ENCODE results near the gene CACNA1E. TPM values are rescaled to one million over a fixed set of nuclear protein-coding genes. Genes with fewer than 3 reads are reported as not detected.

The CACNA1E gene
- polyA plus RNA-seq, 4 donors = 0.07 to 0.46 TPM; not detected in 2

- DNase-seq (no peak), FAIRE-seq (no peak)
- WGBS, 3 donors = 74 to 86% (median 82%) methylated on average over 4 of the region's 4 CpGs
- H3K36me3 ChIP-seq (ENCODE audit: control insufficient read depth in 3 of 3, insufficient read depth in 2 of 3, low read depth in 1 of 3, low read length in 3 of 3) = peaks cover 0 to 2% (median 0%) of the 10 kb centered on the region in 3 donors
- no peak overlapping the region for H3K4me3 ChIP-seq (ENCODE audit: low read depth in 1 of 3, low read length in 3 of 3)
- no peak overlapping the region for H3K27ac ChIP-seq (ENCODE audit: low read depth in 1 of 3, low read length in 2 of 3)
- no peaks in the 10 kb centered on the region for H3K27me3 ChIP-seq (ENCODE audit: control insufficient read depth in 3 of 3, insufficient read depth in 3 of 3, low read length in 3 of 3)
- no peaks in the 10 kb centered on the region for H3K4me1 ChIP-seq (ENCODE audit: control insufficient read depth in 3 of 3, insufficient read depth in 2 of 3, low read depth in 1 of 3, low read length in 2 of 3)
- H3K9me3 ChIP-seq (ENCODE audit: control insufficient read depth in 2 of 2, insufficient read depth in 1 of 2, low read depth in 1 of 2, low read length in 1 of 2) = no peaks in the 10 kb centered on the region
These were observed 285.6 kb downstream of the CACNA1E start for GRCh38 chr1:181768930-181769280.

GRCh38 chr1:181769846-181770245 is 286.5 kb downstream of the CACNA1E start:
- H3K27ac ChIP-seq (ENCODE audit: low read depth in 1 of 3, low read length in 2 of 3) = no peak overlapping the region
- FAIRE-seq (no peak), DNase-seq (no peak)
- no peak overlapping the region for H3K4me3 ChIP-seq (ENCODE audit: low read depth in 1 of 3, low read length in 3 of 3)
- H3K27me3 ChIP-seq (ENCODE audit: control insufficient read depth in 3 of 3, insufficient read depth in 3 of 3, low read length in 3 of 3) = no peaks in the 10 kb centered on the region
- H3K4me1 ChIP-seq (ENCODE audit: control insufficient read depth in 3 of 3, insufficient read depth in 2 of 3, low read depth in 1 of 3, low read length in 2 of 3) = no peaks in the 10 kb centered on the region
- no peaks in the 10 kb centered on the region for H3K9me3 ChIP-seq (ENCODE audit: control insufficient read depth in 2 of 2, insufficient read depth in 1 of 2, low read depth in 1 of 2, low read length in 1 of 2)
- H3K36me3 ChIP-seq (ENCODE audit: control insufficient read depth in 3 of 3, insufficient read depth in 2 of 3, low read depth in 1 of 3, low read length in 3 of 3) = peaks cover 0 to 2% (median 0%) of the 10 kb centered on the region in 3 donors

GRCh38 chr1:181772714-181773113 is 289.4 kb downstream of the CACNA1E start:
- no peaks in the 10 kb centered on the region for H3K27me3 ChIP-seq (ENCODE audit: control insufficient read depth in 3 of 3, insufficient read depth in 3 of 3, low read length in 3 of 3)
- no peak for DNase-seq
- H3K27ac ChIP-seq (ENCODE audit: low read depth in 1 of 3, low read length in 2 of 3) = no peak overlapping the region
- 39 to 62% (median 56%) methylated on average over 1 of the region's 1 CpG for WGBS, 3 donors
- peaks cover 0 to 2% of the 10 kb centered on the region in 2 donors for H3K9me3 ChIP-seq (ENCODE audit: control insufficient read depth in 2 of 2, insufficient read depth in 1 of 2, low read depth in 1 of 2, low read length in 1 of 2)
- no peaks in the 10 kb centered on the region for H3K4me1 ChIP-seq (ENCODE audit: control insufficient read depth in 3 of 3, insufficient read depth in 2 of 3, low read depth in 1 of 3, low read length in 2 of 3)
- no peak overlapping the region for H3K4me3 ChIP-seq (ENCODE audit: low read depth in 1 of 3, low read length in 3 of 3)
- H3K36me3 ChIP-seq (ENCODE audit: control insufficient read depth in 3 of 3, insufficient read depth in 2 of 3, low read depth in 1 of 3, low read length in 3 of 3) = peaks cover 0 to 2% (median 0%) of the 10 kb centered on the region in 3 donors
- no peak for FAIRE-seq

GRCh38 chr1:181776044-181776443 is 292.7 kb downstream of the CACNA1E start:
- Histone ChIP-seq H3K4me1 (ENCODE audit: control insufficient read depth in 3 of 3, insufficient read depth in 2 of 3, low read depth in 1 of 3, low read length in 2 of 3) (no peaks in the 10 kb centered on the region), H3K27me3 (ENCODE audit: control insufficient read depth in 3 of 3, insufficient read depth in 3 of 3, low read length in 3 of 3) (no peaks in the 10 kb centered on the region), H3K36me3 (ENCODE audit: control insufficient read depth in 3 of 3, insufficient read depth in 2 of 3, low read depth in 1 of 3, low read length in 3 of 3) (peaks cover 0 to under 1% (median 0%) of the 10 kb centered on the region in 3 donors), H3K27ac (ENCODE audit: low read depth in 1 of 3, low read length in 2 of 3) (no peak overlapping the region), H3K4me3 (ENCODE audit: low read depth in 1 of 3, low read length in 3 of 3) (no peak overlapping the region), H3K9me3 (ENCODE audit: control insufficient read depth in 2 of 2, insufficient read depth in 1 of 2, low read depth in 1 of 2, low read length in 1 of 2) (peaks cover 0 to 2% of the 10 kb centered on the region in 2 donors)
- WGBS, 3 donors = 86 to 92% (median 87%) methylated on average over 10 of the region's 10 CpGs
- FAIRE-seq (no peak), DNase-seq (no peak)

- Histone ChIP-seq H3K9me3 (ENCODE audit: control insufficient read depth in 2 of 2, insufficient read depth in 1 of 2, low read depth in 1 of 2, low read length in 1 of 2) (peaks cover 0 to 2% of the 10 kb centered on the region in 2 donors), H3K4me3 (ENCODE audit: low read depth in 1 of 3, low read length in 3 of 3) (no peak overlapping the region), H3K27ac (ENCODE audit: low read depth in 1 of 3, low read length in 2 of 3) (no peak overlapping the region), H3K4me1 (ENCODE audit: control insufficient read depth in 3 of 3, insufficient read depth in 2 of 3, low read depth in 1 of 3, low read length in 2 of 3) (no peaks in the 10 kb centered on the region), H3K36me3 (ENCODE audit: control insufficient read depth in 3 of 3, insufficient read depth in 2 of 3, low read depth in 1 of 3, low read length in 3 of 3) (no peaks in the 10 kb centered on the region), H3K27me3 (ENCODE audit: control insufficient read depth in 3 of 3, insufficient read depth in 3 of 3, low read length in 3 of 3) (no peaks in the 10 kb centered on the region)
- WGBS, 3 donors = 78 to 89% (median 81%) methylated on average over 2 of the region's 2 CpGs
- FAIRE-seq (no peak), DNase-seq (no peak)
These were observed 294.0 kb downstream of the CACNA1E start for GRCh38 chr1:181777286-181777685.

GRCh38 chr1:181777812-181778211 is 294.5 kb downstream of the CACNA1E start:
- FAIRE-seq = no peak
- no peaks in the 10 kb centered on the region for H3K4me1 ChIP-seq (ENCODE audit: control insufficient read depth in 3 of 3, insufficient read depth in 2 of 3, low read depth in 1 of 3, low read length in 2 of 3)
- peaks cover 0 to 2% of the 10 kb centered on the region in 2 donors for H3K9me3 ChIP-seq (ENCODE audit: control insufficient read depth in 2 of 2, insufficient read depth in 1 of 2, low read depth in 1 of 2, low read length in 1 of 2)
- no peak overlapping the region for H3K4me3 ChIP-seq (ENCODE audit: low read depth in 1 of 3, low read length in 3 of 3)
- DNase-seq = no peak
- H3K27me3 ChIP-seq (ENCODE audit: control insufficient read depth in 3 of 3, insufficient read depth in 3 of 3, low read length in 3 of 3) = no peaks in the 10 kb centered on the region
- H3K36me3 ChIP-seq (ENCODE audit: control insufficient read depth in 3 of 3, insufficient read depth in 2 of 3, low read depth in 1 of 3, low read length in 3 of 3) = no peaks in the 10 kb centered on the region
- no peak overlapping the region for H3K27ac ChIP-seq (ENCODE audit: low read depth in 1 of 3, low read length in 2 of 3)
- 22 to 28% (median 24%) methylated on average over 1 of the region's 1 CpG for WGBS, 3 donors

- H3K27me3 ChIP-seq (ENCODE audit: control insufficient read depth in 3 of 3, insufficient read depth in 3 of 3, low read length in 3 of 3) = no peaks in the 10 kb centered on the region
- FAIRE-seq (no peak), DNase-seq (no peak)
- no peak overlapping the region for H3K27ac ChIP-seq (ENCODE audit: low read depth in 1 of 3, low read length in 2 of 3)
- no peaks in the 10 kb centered on the region for H3K36me3 ChIP-seq (ENCODE audit: control insufficient read depth in 3 of 3, insufficient read depth in 2 of 3, low read depth in 1 of 3, low read length in 3 of 3)
- WGBS, 3 donors = 48 to 56% (median 50%) methylated on average over 4 of the region's 4 CpGs
- no peaks in the 10 kb centered on the region for H3K4me1 ChIP-seq (ENCODE audit: control insufficient read depth in 3 of 3, insufficient read depth in 2 of 3, low read depth in 1 of 3, low read length in 2 of 3)
- H3K9me3 ChIP-seq (ENCODE audit: control insufficient read depth in 2 of 2, insufficient read depth in 1 of 2, low read depth in 1 of 2, low read length in 1 of 2) = peaks cover 0 to 2% of the 10 kb centered on the region in 2 donors
- H3K4me3 ChIP-seq (ENCODE audit: low read depth in 1 of 3, low read length in 3 of 3) = no peak overlapping the region
These were observed 295.4 kb downstream of the CACNA1E start for GRCh38 chr1:181778640-181779260.

GRCh38 chr1:181779343-181779742 is 296.0 kb downstream of the CACNA1E start:
- DNase-seq (no peak), FAIRE-seq (no peak)
- no peaks in the 10 kb centered on the region for H3K4me1 ChIP-seq (ENCODE audit: control insufficient read depth in 3 of 3, insufficient read depth in 2 of 3, low read depth in 1 of 3, low read length in 2 of 3)
- H3K9me3 ChIP-seq (ENCODE audit: control insufficient read depth in 2 of 2, insufficient read depth in 1 of 2, low read depth in 1 of 2, low read length in 1 of 2) = peaks cover 0 to 2% of the 10 kb centered on the region in 2 donors
- no peaks in the 10 kb centered on the region for H3K27me3 ChIP-seq (ENCODE audit: control insufficient read depth in 3 of 3, insufficient read depth in 3 of 3, low read length in 3 of 3)
- no peak overlapping the region for H3K27ac ChIP-seq (ENCODE audit: low read depth in 1 of 3, low read length in 2 of 3)
- no peak overlapping the region for H3K4me3 ChIP-seq (ENCODE audit: low read depth in 1 of 3, low read length in 3 of 3)
- 77 to 84% (median 80%) methylated on average over 6 of the region's 6 CpGs for WGBS, 3 donors
- no peaks in the 10 kb centered on the region for H3K36me3 ChIP-seq (ENCODE audit: control insufficient read depth in 3 of 3, insufficient read depth in 2 of 3, low read depth in 1 of 3, low read length in 3 of 3)

- Histone ChIP-seq H3K36me3 (ENCODE audit: control insufficient read depth in 3 of 3, insufficient read depth in 2 of 3, low read depth in 1 of 3, low read length in 3 of 3) (no peaks in the 10 kb centered on the region), H3K9me3 (ENCODE audit: control insufficient read depth in 2 of 2, insufficient read depth in 1 of 2, low read depth in 1 of 2, low read length in 1 of 2) (no peaks in the 10 kb centered on the region), H3K4me3 (ENCODE audit: low read depth in 1 of 3, low read length in 3 of 3) (no peak overlapping the region), H3K4me1 (ENCODE audit: control insufficient read depth in 3 of 3, insufficient read depth in 2 of 3, low read depth in 1 of 3, low read length in 2 of 3) (no peaks in the 10 kb centered on the region), H3K27ac (ENCODE audit: low read depth in 1 of 3, low read length in 2 of 3) (no peak overlapping the region), H3K27me3 (ENCODE audit: control insufficient read depth in 3 of 3, insufficient read depth in 3 of 3, low read length in 3 of 3) (no peaks in the 10 kb centered on the region)
- no peak for DNase-seq
- WGBS, 3 donors = 22 to 40% (median 33%) methylated on average over 2 of the region's 2 CpGs
- no peak for FAIRE-seq
These were observed 299.9 kb downstream of the CACNA1E start for GRCh38 chr1:181783208-181783607.
